ENCODE results near the gene KCTD8.

KCTD8 gene

DNA sequence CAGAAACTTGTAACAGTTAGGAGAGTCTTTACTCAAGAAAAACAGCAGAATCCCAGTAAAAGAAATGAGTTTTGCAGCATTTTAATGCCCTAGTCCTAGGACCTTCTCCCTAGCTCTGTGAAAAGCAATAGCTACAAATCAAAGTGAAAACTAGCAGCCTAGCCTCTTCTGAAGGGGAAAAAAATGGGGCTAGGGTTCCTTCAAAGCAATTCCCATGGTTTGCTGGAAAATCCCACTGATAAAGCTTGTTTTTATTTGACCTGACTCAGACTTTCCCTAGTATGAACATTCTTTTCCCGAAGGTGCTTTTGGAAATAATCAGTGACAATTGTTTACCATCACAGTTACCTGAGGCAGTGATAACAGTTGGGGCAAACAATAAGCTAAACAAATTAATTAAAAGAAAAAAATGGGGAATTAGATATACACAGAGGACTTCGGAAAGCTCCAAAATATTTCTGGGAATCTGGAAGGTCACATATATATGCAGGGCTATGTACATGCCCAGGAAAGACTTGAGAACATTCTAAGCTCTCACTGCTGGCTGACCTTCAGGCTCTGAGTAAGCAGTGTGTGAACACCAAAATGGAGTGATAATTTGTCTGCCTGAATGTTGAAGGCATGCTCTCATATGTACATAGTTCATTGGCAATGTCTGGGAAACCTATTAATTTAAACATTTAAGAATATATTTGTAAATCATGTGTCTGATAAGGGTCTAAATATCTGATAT, 285.9 kb downstream of the KCTD8 start:
- DNase-seq (ENCODE audit: low spot score): no peak

DNA sequence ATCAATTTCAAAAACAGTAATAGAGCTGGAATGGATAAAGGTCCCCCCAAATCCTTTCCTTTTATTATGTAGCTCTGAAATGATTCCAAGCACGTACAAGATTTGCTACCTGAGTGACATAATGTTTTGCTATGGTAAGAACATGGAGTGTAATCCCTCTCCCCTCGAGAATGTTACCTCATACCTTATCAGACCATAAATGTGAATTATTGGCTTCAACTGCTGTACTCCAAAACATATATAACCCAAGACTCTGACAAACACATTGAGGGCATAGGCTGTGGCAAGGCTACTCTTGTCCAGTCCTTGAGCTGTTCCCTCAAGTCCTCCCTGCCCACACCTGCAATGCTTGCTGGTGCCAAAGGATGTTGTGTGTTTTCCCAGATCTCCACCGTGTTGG, 286.9 kb downstream of the KCTD8 start:
- DNase-seq (ENCODE audit: low spot score): no peak

DNA sequence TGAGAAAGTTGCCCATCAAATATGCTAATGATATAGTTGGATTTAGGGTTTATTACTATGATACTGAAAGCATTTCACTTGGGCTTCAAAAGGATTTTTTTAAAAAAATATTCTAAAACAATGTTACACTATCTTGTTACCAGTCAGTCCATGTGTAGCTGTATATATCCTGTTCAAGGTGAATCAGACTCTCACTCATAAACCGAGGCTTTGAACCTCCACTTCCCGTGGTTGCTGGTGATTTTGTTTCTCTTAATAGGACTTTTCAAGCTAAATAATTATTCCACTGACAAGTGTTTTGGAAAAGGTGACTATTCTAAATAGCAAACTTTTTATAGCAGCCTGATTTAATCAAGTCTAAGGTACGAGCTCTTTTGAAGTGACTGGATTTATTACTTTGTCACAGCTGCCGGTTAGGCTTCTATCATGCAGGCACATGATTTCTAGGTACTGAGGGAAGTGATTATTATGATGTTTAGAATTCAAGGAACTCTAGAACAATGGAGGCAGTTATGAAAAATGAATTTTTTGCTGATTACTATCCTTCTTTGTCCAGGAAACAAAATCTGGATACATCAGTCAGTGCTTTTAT, 287.7 kb downstream of the KCTD8 start:
- DNase-seq (ENCODE audit: low spot score): no peak

- DNase-seq (ENCODE audit: low spot score): no peak
These were observed 288.6 kb downstream of the KCTD8 start for GRCh38 chr4:44159991-44160390.

GRCh38 chr4:44157611-44158277, 290.9 kb downstream of the KCTD8 start:
- no peak for DNase-seq (ENCODE audit: low spot score)

GRCh38 chr4:44150091-44150576, 298.5 kb downstream of the KCTD8 start:
- DNase-seq (ENCODE audit: low spot score): no peak

- no peak for DNase-seq (ENCODE audit: low spot score)
These were observed 299.3 kb downstream of the KCTD8 start for GRCh38 chr4:44149282-44149681.

GRCh38 chr4:44147571-44148075, 301.0 kb downstream of the KCTD8 start:
- no peak for DNase-seq (ENCODE audit: low spot score)

- DNase-seq (ENCODE audit: low spot score): no peak
These were observed 302.1 kb downstream of the KCTD8 start for GRCh38 chr4:44146516-44146915.

GRCh38 chr4:44145868-44146267, 302.7 kb downstream of the KCTD8 start:
- DNase-seq (ENCODE audit: low spot score): no peak

GRCh38 chr4:44132526-44132925, 316.1 kb downstream of the KCTD8 start:
- no peak for DNase-seq (ENCODE audit: low spot score)
